A673 (cell line): ENCODE measurements around the gene IBSP. TPM values are rescaled to one million over a fixed set of nuclear protein-coding genes. Genes with fewer than 3 reads are reported as not detected.

ENCODE experiments used
- Bru-seq: library from RNA; stranded (reverse); fragments of 400-500 nt; gene quantifications from one replicate; lab custom pipeline; 2021; lab: Mats Ljungman, UMichigan
- BruChase-seq, 2 experiments: library from RNA; stranded (reverse); fragments of 400-500 nt; gene quantifications; one replicate each; lab custom pipeline; 2021; lab: Mats Ljungman, UMichigan
- BruUV-seq: library from RNA; stranded (reverse); fragments of 400-500 nt; replicated peaks from 2 replicates; lab custom pipeline; 2021; lab: Mats Ljungman, UMichigan
- CTCF ChIA-PET: fragments of 300-600 bp; sonication (Branson Sonifier 250); formaldehyde crosslinking; loops from one replicate; lab custom pipeline; 2022; ENCODE audit warnings: antibody characterized with exemption; lab: Charles Lee
- POLR2A ChIA-PET: fragments of 300-600 bp; sonication (Branson Sonifier 250); formaldehyde crosslinking; loops from one replicate; lab custom pipeline; 2022; ENCODE audit warnings: antibody characterized with exemption; ENCODE audit not compliant: low non-redundant PET; lab: Charles Lee
- DNase-seq: peaks from one replicate; pipeline ENCODE4 v3.0.0-alpha.2; 2015; ENCODE audit warnings: low spot score
- H3K27ac ChIP-seq: fragments of 200-600 bp; sonication (generic); 2 replicates; pipeline ENCODE4 v1.5.1; 2016; ENCODE audit warnings: mixed run types, low read depth, mild to moderate bottlenecking, mixed read lengths, antibody characterized with exemption, low read length; ENCODE audit not compliant: poor library complexity, severe bottlenecking
- H3K27me3 ChIP-seq: fragments of 200-600 bp; sonication (generic); replicated peaks from 2 replicates; pipeline ENCODE4 v1.6.1; 2017; ENCODE audit warnings: mixed run types, low read depth, mild to moderate bottlenecking, mixed read lengths, antibody characterized with exemption, low read length; ENCODE audit not compliant: insufficient read depth, poor library complexity
- H3K36me3 ChIP-seq: fragments of 200-600 bp; sonication (generic); 2 replicates; pipeline ENCODE4 v1.6.1; 2016; ENCODE audit warnings: mixed run types, mild to moderate bottlenecking, mixed read lengths, antibody characterized with exemption, low read length; ENCODE audit not compliant: insufficient read depth, poor library complexity, severe bottlenecking
- H3K4me1 ChIP-seq: fragments of 200-600 bp; sonication (generic); 2 replicates; pipeline ENCODE4 v1.6.1; 2017; ENCODE audit warnings: mixed run types, mild to moderate bottlenecking, mixed read lengths, antibody characterized with exemption, low read length; ENCODE audit not compliant: insufficient read depth, poor library complexity, severe bottlenecking
- H3K4me3 ChIP-seq: fragments of 200-600 bp; sonication (generic); 2 replicates; pipeline ENCODE4 v1.5.1; 2016; ENCODE audit warnings: low read depth, mixed run types, mild to moderate bottlenecking, mixed read lengths, low read length; ENCODE audit not compliant: poor library complexity, severe bottlenecking
- H3K9me3 ChIP-seq: fragments of 200-600 bp; sonication (generic); 2 replicates; pipeline ENCODE4 v1.6.1; 2016; ENCODE audit warnings: mixed run types, low read depth, mild to moderate bottlenecking, mixed read lengths, antibody characterized with exemption, low read length; ENCODE audit not compliant: poor library complexity, severe bottlenecking
- EZH2 ChIP-seq: fragments of 200-600 bp; sonication (generic); IDR thresholded peaks from 2 replicates; pipeline ENCODE4 v1.6.1; 2017; ENCODE audit warnings: borderline replicate concordance, low read depth, mild to moderate bottlenecking, mixed read lengths, antibody characterized with exemption, low read length; ENCODE audit not compliant: poor library complexity, severe bottlenecking
- intact Hi-C: fragments of 100-400 bp; cut with micrococcal nuclease; formaldehyde crosslinking; loops from one replicate; pipeline ENCODE4 v1.10.0; 2022; ENCODE audit not compliant: unreplicated experiment
- long read RNA-seq: library from polyadenylated mRNA; stranded (forward); transcript quantifications from one replicate; pipeline ENCODE4 v2.0.0, GENCODE V29; 2022
- total RNA-seq: library from RNA; stranded (reverse); gene quantifications from 2 replicates; pipeline ENCODE4 v1.2.3, GENCODE V29; 2021
- TF ChIP-seq, protein P1 (sequence below): fragments of 300-800, 200-600 bp; sonication (generic); conservative IDR thresholded peaks from 2 replicates; pipeline ENCODE4 v1.5.1; 2017; ENCODE audit warnings: low read depth, mild to moderate bottlenecking, antibody characterized with exemption, low read length, moderate library complexity, mixed read lengths

The IBSP gene, protein sequence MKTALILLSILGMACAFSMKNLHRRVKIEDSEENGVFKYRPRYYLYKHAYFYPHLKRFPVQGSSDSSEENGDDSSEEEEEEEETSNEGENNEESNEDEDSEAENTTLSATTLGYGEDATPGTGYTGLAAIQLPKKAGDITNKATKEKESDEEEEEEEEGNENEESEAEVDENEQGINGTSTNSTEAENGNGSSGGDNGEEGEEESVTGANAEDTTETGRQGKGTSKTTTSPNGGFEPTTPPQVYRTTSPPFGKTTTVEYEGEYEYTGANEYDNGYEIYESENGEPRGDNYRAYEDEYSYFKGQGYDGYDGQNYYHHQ
- total RNA-seq (not detected in 2 replicates), Bru-seq, nascent RNA (not detected), BruChase-seq, experiment 1, labeled RNA remaining after a 2-hour chase (not detected), BruChase-seq, experiment 2, labeled RNA remaining after a 6-hour chase (not detected)
- long read RNA-seq = 0 reads

DNA sequence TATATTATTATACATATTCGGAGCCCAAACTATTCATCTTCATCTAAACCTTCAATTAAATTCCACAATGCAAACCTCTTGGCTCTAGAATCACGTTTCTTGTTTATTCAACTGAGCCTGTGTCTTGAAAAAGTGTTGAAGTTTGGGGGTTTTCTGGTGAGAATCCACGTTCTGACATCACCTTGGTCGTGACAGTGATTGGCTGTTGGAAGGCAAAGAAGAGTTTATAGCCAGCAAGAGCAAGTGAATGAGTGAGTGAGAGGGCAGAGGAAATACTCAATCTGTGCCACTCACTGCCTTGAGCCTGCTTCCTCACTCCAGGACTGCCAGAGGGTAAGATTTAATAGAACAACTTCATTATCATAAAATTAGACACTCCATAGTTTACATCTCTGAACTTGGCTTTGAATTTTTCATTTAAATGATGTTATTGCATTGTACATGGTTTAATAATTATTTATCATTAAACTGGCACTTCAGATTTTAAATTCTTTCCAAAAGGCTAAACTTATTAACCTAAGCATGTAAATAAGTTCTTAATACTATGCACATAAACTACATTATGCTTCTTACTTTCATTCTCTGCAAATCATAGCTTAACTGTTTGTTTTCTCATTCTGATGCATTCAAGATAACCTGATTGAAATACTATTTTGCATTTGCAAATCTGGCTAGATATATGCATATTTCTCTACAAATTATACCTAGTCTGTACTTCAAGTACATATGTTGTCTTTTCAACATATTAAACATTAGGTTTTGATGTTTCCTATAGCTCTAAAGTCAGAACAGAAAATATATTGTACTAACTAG lies at the start of gene IBSP:
IBSP (plus strand) TSS at position 254 of the 813 bp plus-strand sequence. CDS start 2,808 bp downstream, outside the sequence.
- Histone ChIP-seq H3K36me3 (no peaks in the 10 kb centered on the region), H3K4me1 (no peaks in the 10 kb centered on the region), H3K27ac (no peak within 1 kb of the TSS), H3K27me3 (no peaks in the 10 kb centered on the region), H3K9me3 (no peaks in the 10 kb centered on the region), H3K4me3 (no peak within 1 kb of the TSS)
- intact Hi-C loops = no loop called here
- ChIA-PET POLR2A (no interaction called here), CTCF (no interaction called here)
- no peak for DNase-seq
- no TSS peak for BruUV-seq
- TF ChIP-seq, protein P1, sequence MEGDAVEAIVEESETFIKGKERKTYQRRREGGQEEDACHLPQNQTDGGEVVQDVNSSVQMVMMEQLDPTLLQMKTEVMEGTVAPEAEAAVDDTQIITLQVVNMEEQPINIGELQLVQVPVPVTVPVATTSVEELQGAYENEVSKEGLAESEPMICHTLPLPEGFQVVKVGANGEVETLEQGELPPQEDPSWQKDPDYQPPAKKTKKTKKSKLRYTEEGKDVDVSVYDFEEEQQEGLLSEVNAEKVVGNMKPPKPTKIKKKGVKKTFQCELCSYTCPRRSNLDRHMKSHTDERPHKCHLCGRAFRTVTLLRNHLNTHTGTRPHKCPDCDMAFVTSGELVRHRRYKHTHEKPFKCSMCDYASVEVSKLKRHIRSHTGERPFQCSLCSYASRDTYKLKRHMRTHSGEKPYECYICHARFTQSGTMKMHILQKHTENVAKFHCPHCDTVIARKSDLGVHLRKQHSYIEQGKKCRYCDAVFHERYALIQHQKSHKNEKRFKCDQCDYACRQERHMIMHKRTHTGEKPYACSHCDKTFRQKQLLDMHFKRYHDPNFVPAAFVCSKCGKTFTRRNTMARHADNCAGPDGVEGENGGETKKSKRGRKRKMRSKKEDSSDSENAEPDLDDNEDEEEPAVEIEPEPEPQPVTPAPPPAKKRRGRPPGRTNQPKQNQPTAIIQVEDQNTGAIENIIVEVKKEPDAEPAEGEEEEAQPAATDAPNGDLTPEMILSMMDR = no peak
- TF ChIP-seq EZH2 = no peak

DNA sequence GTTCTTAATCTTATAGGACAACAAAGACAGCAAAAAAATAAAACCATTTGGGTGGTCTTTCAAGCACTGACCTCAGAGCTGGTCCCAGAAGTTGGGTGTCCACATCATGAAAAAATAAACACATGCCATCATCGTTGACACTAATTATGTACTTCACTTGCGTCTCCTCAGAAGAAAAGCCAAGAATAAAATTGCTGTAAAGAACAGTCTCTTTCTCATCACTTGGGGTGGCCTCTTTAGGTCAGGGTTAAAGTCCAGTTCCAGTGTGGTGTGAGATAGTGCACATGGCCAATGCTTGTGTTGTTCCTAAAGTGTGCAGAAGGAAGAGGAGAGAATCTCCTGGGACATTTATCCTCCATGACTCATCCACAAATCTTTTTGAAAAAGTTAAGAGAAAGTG lies 49.5 kb upstream of the IBSP start:
- no peak for TF ChIP-seq EZH2
- TF ChIP-seq, protein P1 = no peak
- CTCF ChIA-PET = no interaction called here

DNA sequence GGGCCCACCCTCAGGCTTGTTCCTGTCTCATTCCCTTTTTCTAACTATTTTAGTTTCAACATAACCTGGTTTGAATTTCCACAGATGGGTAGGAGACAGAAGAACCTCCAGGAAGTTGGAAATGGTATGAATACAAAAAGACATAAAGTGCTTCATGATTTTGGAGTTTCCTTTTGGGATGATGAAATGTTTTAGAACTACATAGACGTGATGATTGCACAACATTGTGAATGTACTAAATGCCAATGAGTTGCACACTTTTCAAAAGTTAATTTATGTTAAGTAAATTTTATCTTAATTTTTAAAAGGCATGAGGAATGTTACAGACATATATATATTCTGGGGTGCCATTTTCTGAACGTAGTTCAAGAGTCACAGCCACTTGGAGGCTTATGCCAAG lies 41.1 kb upstream of the IBSP start:
- BruUV-seq = no TSS peak
- intact Hi-C loops = no loop called here
- no peaks in the 10 kb centered on the region for H3K9me3 ChIP-seq
- H3K4me3 ChIP-seq = no peak overlapping the region
- CTCF ChIA-PET = no interaction called here
- POLR2A ChIA-PET = no interaction called here
- DNase-seq = no peak
- H3K36me3 ChIP-seq = no peaks in the 10 kb centered on the region
- no peaks in the 10 kb centered on the region for H3K27me3 ChIP-seq
- no peaks in the 10 kb centered on the region for H3K4me1 ChIP-seq
- H3K27ac ChIP-seq = no peak overlapping the region
- TF ChIP-seq, protein P1 = no peak
- no peak for TF ChIP-seq EZH2

More for the DNA sequence above, 49.5 kb upstream of the IBSP start:
- no TSS peak for BruUV-seq
- no peak overlapping the region for H3K4me3 ChIP-seq
- H3K4me1 ChIP-seq = no peaks in the 10 kb centered on the region
- no peaks in the 10 kb centered on the region for H3K27me3 ChIP-seq
- H3K27ac ChIP-seq = no peak overlapping the region
- intact Hi-C loops = no loop called here
- no peaks in the 10 kb centered on the region for H3K9me3 ChIP-seq
- POLR2A ChIA-PET = no interaction called here
- DNase-seq = no peak
- no peaks in the 10 kb centered on the region for H3K36me3 ChIP-seq
